Stomach (tissue), 4 donors: Measurements from ENCODE around the gene MSI2.

Source experiments
- EP300 ChIP-seq: sonication (generic); formaldehyde crosslinking; IDR thresholded peaks from one replicate; pipeline ENCODE4 v1.6.1; 2017; ENCODE audit warnings: antibody characterized with exemption
- POLR2A ChIP-seq, 4 donors: fragments of 450-650 bp; IDR thresholded peaks; one replicate each; pipeline ENCODE4 v1.6.1; 2016; ENCODE audit warnings: antibody characterized with exemption in 4 of 4, control low read depth in 2 of 4, mild to moderate bottlenecking in 1 of 4, moderate library complexity in 1 of 4
- POLR2AphosphoS5 ChIP-seq, 3 donors: sonication (generic); formaldehyde crosslinking; IDR thresholded peaks; one replicate each; pipeline ENCODE4 v1.6.1; 2016; ENCODE audit warnings: antibody characterized with exemption in 3 of 3
- TF ChIP-seq, protein P1 (sequence below), 7 experiments: fragments of 450-650 bp in 4 of 7; fragments of 200-600 bp in 3 of 7; sonication (generic) in 3 of 7; IDR thresholded peaks; one replicate each; pipeline ENCODE4 v1.5.1; 2016 to 2019; ENCODE audit warnings: antibody characterized with exemption in 7 of 7, control low read depth in 2 of 7, mild to moderate bottlenecking in 1 of 7

DNA sequence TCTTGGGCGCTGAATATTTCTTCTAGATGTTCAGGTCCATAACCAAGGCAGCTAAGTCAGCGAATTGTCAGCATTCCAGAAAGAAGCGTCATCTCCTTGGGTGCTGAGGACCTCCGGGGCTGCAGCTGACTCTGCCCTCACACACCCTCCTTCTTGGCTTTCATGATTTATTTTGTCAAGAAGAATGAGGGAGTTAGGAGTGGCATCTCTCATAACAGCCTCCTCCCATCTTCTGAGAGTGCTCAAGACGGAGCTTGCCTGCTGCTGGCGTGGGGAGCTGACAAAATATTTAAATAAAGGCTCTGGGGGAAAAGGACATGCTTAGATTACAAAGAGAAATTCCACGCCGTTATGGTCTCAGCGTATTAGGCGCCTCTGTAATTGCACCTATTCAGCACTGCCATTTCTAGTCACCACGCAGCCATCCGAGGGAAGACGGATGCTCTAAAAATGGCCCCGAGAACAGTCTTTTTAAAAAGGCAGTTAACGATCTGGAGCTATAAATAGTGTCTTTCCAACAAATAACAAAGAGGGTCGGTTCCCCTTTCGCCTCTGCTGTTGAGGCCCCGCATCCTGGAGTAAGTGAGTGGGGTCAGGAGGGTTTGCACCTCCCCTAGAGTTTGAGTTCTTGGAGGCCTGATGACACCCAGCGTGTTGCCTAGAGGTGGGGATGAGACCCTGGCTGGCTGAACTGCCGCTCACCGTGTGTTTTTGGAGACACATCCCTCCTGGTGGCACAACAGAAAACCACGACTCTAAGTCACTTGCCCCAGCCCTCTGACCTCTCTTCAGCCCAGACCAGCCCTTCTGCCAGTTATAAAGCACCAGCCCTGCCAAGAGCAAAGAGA, 301.7 kb downstream of the MSI2 start:
- TF ChIP-seq, protein P1, sequence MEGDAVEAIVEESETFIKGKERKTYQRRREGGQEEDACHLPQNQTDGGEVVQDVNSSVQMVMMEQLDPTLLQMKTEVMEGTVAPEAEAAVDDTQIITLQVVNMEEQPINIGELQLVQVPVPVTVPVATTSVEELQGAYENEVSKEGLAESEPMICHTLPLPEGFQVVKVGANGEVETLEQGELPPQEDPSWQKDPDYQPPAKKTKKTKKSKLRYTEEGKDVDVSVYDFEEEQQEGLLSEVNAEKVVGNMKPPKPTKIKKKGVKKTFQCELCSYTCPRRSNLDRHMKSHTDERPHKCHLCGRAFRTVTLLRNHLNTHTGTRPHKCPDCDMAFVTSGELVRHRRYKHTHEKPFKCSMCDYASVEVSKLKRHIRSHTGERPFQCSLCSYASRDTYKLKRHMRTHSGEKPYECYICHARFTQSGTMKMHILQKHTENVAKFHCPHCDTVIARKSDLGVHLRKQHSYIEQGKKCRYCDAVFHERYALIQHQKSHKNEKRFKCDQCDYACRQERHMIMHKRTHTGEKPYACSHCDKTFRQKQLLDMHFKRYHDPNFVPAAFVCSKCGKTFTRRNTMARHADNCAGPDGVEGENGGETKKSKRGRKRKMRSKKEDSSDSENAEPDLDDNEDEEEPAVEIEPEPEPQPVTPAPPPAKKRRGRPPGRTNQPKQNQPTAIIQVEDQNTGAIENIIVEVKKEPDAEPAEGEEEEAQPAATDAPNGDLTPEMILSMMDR (IDR thresholded peaks at IDR 0.05): no peak
- TF ChIP-seq POLR2AphosphoS5 (IDR thresholded peaks at IDR 0.05): no peak
- no peak for TF ChIP-seq POLR2A (IDR thresholded peaks at IDR 0.05)
- TF ChIP-seq EP300: no peak
